IPS-18c (cell line): ENCODE measurements around the gene CSTF3.
"Not testable (repeated sequence)": the region's sequence is repeated elsewhere in the genome, so short reads cannot be mapped to it uniquely, and the experiment has no call there.

Experiments
- H3K4me3 ChIP-seq: 2 replicates; pipeline ENCODE4 v1.7.0; 2013; ENCODE audit warnings: low read depth, mild to moderate bottlenecking, low read length, moderate library complexity; ENCODE audit not compliant: insufficient read depth
- H3K9me3 ChIP-seq: one replicate; pipeline ENCODE4 v1.6.1; 2013; ENCODE audit warnings: mild to moderate bottlenecking, low read length, moderate library complexity; ENCODE audit not compliant: control insufficient read depth, insufficient read depth

The CSTF3 gene

GRCh38 chr11:33161120-33162005 lies at the start of gene CSTF3:
Gene CSTF3 (minus strand): TSS chr11:33161480. CDS start chr11:33161325, 155 bp downstream.
- no peaks in the 10 kb centered on the region for H3K9me3 ChIP-seq
- H3K4me3 ChIP-seq = peak within 1 kb of the TSS; percentile 96

- Histone ChIP-seq H3K9me3 (no peaks in the 10 kb centered on the region), H3K4me3 (no peak overlapping the region)
These were observed 46.9 kb upstream of the CSTF3 start for GRCh38 chr11:33208150-33208549.

GRCh38 chr11:33207408-33207985 lies 46.2 kb upstream of the CSTF3 start:
- H3K4me3 ChIP-seq = no peak overlapping the region

GRCh38 chr11:33197915-33198727 lies 36.8 kb upstream of the CSTF3 start:
- H3K4me3 ChIP-seq = no peak overlapping the region

More at GRCh38 chr11:33207408-33207985, 46.2 kb upstream of the CSTF3 start:
- H3K9me3 ChIP-seq = no peaks in the 10 kb centered on the region

DNA sequence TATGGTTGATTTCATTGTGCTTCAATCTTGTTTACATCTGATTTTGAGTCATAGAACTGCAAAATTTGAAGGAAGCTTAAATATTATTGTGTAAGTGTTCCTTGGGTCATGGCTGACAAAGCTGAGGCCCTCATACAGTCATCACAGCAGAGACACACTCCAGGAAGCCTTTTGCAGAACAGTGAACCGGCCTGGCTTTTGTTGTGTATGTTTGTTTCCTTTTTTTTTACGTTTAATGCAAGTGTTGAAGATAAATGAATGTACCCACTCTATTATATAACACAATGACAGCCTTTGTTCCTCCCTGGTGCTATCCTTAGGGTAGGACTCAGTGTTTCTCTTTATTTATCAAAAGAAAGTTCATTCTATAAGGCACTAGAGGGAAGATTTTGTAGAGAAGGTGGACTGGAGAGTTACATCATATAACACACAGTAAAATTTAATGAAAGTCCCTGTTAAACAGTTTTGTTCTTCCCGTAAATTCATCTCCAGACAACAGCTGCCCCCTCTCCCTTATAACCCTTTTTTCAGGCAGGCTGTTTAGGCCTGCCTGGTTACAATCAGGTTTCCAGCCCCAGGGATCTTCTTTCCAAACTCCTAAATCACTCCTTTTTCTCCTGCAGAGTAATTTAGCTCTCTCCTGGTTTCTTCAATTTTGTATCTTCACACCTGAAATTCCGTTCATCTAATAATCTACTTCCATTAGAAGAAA lies 34.3 kb upstream of the CSTF3 start:
- H3K4me3 ChIP-seq = no peak overlapping the region

More at GRCh38 chr11:33197915-33198727, 36.8 kb upstream of the CSTF3 start:
- no peaks in the 10 kb centered on the region for H3K9me3 ChIP-seq

GRCh38 chr11:33194455-33194854 lies 33.2 kb upstream of the CSTF3 start:
- Histone ChIP-seq H3K9me3 (no peaks in the 10 kb centered on the region), H3K4me3 (no peak overlapping the region)

More for the DNA sequence above, 34.3 kb upstream of the CSTF3 start:
- no peaks in the 10 kb centered on the region for H3K9me3 ChIP-seq

- no peak overlapping the region for H3K4me3 ChIP-seq
- no peaks in the 10 kb centered on the region for H3K9me3 ChIP-seq
These were observed 30.2 kb upstream of the CSTF3 start for GRCh38 chr11:33191467-33191866.

DNA sequence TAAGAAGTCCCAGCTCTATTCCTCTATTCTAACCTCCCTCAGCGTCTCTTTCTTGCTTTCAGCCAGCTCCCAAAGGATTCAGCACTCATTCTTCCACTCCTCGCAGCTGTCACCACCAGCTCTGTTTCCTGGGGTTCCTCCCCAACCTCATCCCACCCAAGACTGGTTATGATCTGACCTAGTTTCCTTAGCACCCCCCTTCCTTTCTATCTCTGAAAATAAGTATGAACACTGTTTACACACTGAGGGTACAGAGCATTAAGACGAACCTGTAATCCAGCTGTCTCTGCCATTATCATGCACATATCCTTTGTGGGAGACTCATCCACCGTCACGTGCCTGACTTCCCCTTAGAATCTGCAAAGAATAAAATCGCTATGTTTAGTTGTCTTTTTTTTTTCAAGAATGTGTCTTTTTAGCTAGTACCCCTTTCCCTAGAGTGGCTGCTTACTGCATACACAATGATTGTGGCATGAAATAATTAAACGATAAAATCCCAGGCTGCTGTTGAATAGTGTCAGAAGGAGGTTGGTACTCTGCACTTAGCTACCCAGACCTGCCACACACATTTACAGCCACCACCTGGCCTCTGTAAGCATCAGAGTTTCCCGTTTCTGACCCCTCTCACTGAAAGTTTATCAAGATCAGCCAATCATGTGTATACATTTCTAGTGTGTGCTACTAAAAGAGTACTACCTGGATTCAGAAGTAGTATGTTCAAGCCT lies 26.9 kb upstream of the CSTF3 start:
- H3K9me3 ChIP-seq = no peaks in the 10 kb centered on the region
- no peak overlapping the region for H3K4me3 ChIP-seq

GRCh38 chr11:33185756-33186155 lies 24.5 kb upstream of the CSTF3 start:
- Histone ChIP-seq H3K9me3 (no peaks in the 10 kb centered on the region), H3K4me3 (no peak overlapping the region)

DNA sequence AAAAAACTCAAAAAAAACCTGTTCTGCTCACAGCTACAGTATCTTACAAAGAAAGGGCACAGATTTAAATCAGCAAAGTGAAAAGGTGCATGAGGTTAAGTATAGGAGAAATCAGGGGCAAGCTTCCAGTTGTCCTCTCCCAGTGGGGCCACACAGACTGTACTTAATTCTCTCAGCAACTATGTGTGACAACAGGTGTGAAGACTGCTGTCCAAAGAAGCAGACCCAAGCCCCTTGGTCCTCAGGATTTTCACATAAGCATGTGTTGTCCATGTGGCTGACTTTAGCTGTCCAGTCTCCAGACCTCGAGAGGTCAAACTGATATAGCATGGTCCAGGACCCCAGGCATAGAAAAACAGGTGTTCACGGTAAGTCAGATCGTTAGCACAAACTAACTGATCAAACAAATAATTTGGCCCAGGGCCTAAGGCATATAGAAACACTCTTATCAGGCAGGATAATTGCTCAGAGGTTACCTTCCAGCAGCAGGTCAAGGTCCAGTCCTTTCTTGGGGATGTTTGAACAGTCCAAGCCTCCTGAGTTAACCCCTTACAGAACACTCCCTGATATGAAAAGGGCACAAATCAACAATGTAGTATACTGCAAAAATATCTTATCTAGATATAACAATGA lies 21.1 kb upstream of the CSTF3 start:
- no peak overlapping the region for H3K4me3 ChIP-seq
- no peaks in the 10 kb centered on the region for H3K9me3 ChIP-seq

- no peaks in the 10 kb centered on the region for H3K9me3 ChIP-seq
- H3K4me3 ChIP-seq = no peak overlapping the region
These were observed 18.1 kb upstream of the CSTF3 start for GRCh38 chr11:33179348-33179803.

- no peaks in the 10 kb centered on the region for H3K9me3 ChIP-seq
- no peak overlapping the region for H3K4me3 ChIP-seq
These were observed 17.3 kb upstream of the CSTF3 start for GRCh38 chr11:33178443-33179180.

GRCh38 chr11:33177676-33178336 lies 16.5 kb upstream of the CSTF3 start:
- no peaks in the 10 kb centered on the region for H3K9me3 ChIP-seq
- H3K4me3 ChIP-seq = no peak overlapping the region

GRCh38 chr11:33176760-33177159 lies 15.5 kb upstream of the CSTF3 start:
- H3K4me3 ChIP-seq = not testable (repeated sequence)

DNA sequence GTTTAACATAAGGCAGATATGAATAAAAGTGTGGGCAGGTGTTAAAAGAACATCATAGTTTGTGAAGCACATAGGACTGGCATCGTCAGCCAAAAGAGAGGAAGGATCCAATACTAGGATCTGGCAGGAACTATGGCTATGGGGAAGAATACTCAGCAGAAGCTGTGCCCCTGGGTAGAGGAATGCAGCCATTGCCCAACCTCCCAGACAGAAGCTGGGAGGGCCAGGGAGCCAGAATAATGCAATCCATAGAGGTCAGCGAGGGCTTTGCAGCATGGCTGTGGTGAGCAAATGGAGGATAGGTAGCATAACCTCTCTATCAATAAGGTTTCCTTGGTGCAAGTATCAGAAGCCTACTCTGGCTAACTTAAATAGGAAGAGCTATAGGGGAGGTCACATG lies 11.7 kb upstream of the CSTF3 start:
- Histone ChIP-seq H3K9me3 (no peaks in the 10 kb centered on the region), H3K4me3 (no peak overlapping the region)

More at GRCh38 chr11:33176760-33177159, 15.5 kb upstream of the CSTF3 start:
- H3K9me3 ChIP-seq = not testable (repeated sequence)
